RCC 7860 (cell line): Measurements from ENCODE around the gene GATA2.

Source experiments
- DNase-seq: peaks from one replicate; pipeline ENCODE4 v3.0.0-alpha.2; 2015; ENCODE audit warnings: low spot score
- FAIRE-seq: peaks from 2 replicates; lab custom pipeline; 2012; peaks lifted over from hg19 to GRCh38; lab: Jason Lieb, UNC

GATA2 gene

DNA sequence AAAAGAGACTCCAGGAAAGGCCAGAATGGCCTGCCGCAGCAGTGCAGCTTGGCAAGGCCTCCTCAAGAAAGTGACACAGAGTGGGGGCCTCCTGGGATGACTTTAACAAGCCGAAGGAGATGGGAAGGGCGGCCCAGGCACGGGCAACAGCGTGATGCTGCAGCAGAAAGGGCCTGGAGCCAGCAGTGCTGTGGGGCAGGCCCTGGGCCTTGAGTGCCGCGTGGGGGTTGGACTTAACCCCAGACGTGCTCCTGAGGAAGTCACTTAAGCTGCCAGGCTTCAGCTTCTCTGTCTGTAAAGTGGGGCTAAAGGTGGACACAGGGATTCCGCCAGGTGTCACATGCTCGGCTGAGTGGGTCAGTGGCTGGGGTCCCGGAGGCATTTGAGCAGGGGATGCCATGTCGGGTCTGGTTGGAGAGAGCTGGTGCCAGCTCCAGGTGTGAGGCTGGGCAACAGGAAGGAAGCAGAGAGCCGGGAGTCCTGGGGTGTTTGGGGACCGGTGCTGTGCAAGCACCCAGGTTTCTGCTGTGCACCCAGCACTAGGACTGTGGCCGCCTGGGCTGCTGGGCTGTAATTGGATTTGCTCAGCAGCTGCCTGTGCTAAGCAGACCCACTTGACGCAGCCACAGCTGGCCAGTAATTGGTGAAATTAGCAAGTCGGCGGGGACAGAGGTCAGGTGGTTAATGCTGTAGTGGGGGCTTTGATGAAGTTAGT is 34.1 kb downstream of the GATA2 start:
- DNase-seq, result no peak
- FAIRE-seq, result no peak

DNA sequence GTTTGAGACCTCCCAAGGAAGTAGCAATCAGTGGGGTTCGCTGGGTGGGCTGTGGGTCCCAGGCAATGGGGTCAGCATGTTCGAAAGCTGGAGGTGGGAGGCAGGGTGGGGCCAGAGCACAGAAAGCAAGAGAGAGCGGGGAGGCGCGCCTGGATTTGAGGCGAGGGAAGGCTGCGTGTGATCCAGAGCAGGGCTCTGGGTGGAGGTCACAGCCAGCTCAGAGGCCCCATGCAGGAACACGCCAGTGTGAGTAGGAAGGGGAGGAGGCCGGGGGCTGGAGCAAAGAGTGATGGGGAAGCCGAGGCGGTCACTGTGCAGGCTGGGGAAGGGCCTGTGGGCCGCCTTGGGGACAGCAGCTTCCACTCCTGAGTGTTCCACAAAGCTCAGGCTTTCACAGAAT is 35.1 kb downstream of the GATA2 start:
- no peak for DNase-seq
- no peak for FAIRE-seq

DNA sequence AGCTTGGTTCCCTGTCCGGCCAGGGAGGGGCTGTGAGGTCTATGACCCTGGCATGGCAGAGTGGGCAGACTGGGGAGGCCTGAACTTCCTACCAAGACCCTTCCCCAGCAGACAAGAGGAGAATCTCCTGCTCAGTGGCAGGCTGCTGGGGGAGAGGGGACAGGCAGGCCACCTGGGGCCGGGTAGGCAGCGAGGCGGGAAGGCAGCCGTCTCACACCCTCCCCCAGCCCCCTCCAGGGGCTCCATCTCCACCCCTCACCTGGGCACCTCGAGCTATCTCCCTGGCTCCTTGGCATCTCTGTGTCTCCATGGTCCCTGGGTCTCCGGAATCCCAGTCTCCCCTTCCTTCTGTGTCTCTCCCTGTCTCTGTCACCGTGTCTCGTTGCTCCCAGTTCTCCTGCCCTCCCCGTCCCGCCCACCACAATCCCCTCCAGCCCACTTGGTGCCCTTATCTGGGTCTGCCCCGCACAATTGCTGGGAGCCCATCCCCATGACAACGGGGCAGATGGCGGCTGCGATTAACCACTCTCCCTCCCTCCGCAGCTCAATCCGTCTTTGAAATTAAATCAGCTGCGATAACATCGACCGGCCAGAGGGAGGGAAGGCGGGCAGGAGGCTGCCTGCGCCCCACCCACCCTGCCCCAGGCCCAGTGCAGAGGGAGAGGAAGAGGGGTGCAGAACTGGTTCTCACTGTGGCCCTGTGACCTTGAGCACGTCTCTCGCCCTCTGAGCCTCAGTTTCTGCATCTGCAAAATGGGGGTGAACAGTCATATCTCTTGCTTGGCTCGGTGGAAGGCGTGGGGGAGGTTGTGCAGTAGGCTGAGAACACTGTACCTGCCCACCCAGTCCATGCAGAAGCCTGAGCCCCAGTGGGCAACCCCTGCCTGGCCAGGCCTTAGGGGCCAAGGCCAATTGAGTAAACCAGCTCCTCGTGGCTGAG is 36.0 kb downstream of the GATA2 start:
- DNase-seq (no peak), FAIRE-seq (no peak)

DNA sequence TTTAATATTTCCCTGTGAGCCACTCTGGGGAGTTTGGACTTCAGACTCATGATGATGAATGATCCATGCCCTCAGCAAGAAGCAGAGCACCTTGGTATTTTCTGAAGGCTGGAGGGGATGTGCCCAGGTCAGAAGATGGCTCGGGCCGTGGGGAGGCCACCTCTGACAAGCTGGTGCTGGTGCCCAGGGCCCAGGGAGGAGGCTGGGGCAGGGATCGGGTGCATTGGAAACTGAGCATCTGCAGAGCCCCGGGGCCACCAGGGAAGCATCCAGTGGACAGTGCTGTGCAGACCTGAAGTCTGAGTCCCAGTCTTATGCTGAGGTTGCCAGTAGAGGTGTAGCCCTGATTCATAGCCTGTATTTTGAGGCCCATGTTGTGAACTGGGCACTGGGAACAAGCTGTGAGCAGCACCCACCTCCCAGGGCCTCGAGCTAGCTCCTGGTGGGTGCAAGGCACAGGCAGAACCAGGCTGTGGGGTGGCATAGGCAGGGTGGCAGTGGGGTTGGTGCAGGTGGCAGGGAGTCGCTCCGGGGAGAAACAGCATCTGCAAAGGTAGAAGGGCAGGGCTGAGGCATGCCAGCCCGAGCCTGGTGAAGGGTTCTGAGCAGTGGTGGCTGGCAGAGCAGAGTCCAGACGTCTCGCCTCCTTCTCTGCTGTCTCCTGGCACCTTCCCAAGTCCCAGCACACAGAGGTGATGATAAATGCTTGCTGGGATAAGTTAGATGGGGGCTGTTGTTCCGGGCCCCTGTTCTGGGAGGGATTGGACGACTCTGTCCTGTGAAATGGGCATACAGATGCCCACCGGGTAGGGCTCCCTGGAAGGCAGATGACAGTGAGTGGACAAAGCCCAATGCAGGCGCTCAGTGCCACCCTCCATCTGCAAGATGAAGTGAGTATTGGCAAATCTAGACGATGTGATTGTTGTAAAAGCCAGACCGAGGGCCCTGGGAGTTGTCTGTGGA is 36.9 kb downstream of the GATA2 start:
- FAIRE-seq (no peak), DNase-seq (no peak)

GRCh38 chr3:128455116-128455515 is 37.9 kb downstream of the GATA2 start:
- no peak for FAIRE-seq

GRCh38 chr3:128454310-128454618 is 38.7 kb downstream of the GATA2 start:
- FAIRE-seq (no peak), DNase-seq (no peak)

More at GRCh38 chr3:128455116-128455515, 37.9 kb downstream of the GATA2 start:
- no peak for DNase-seq

- DNase-seq, result no peak
- FAIRE-seq, result no peak
These were observed 39.3 kb downstream of the GATA2 start for GRCh38 chr3:128453501-128454309.

- FAIRE-seq, result no peak
- DNase-seq, result no peak
These were observed 40.2 kb downstream of the GATA2 start for GRCh38 chr3:128452678-128453275.

DNA sequence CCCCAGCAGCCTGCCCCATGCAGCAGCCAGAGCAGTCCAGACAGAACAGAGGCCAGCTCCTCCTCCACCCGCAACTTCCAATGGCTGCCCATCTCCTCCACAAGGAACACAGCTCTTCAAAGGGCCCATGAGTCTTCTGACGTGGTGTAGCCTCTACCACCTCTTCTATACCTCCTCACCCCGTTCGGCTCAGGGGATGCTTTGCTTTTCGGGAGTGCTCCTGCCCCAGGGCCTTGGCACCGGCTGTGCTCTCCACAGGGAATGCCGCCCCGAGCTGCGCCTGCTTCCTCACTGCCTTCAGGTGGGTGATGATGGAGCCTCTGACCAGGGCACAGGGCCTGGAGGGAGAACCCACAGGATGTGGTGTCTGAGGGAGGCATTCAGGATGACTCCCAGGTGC is 40.9 kb downstream of the GATA2 start:
- FAIRE-seq (no peak), DNase-seq (no peak)

GRCh38 chr3:128449111-128449638 is 43.8 kb downstream of the GATA2 start:
- no peak for DNase-seq
- FAIRE-seq, result no peak

DNA sequence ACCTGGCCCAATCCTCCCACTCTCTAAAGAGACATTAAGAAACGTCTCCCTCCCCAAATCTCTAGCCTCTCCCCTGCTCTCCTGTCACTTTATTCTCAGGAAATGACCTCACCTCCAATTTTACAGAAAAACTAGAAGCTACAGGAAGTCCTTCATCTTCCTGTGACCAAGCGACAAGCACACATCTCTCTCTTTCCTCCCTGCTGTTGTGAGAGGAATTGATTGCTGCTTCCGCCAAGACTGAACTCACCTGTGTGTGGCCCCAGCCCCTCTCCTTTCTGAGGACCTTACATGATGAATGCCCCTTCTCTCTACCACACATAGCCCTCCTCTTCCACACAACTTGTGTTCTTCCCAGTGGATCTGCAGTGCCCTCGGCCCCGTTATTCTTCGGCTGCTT is 44.5 kb downstream of the GATA2 start:
- FAIRE-seq, result no peak
- no peak for DNase-seq

DNA sequence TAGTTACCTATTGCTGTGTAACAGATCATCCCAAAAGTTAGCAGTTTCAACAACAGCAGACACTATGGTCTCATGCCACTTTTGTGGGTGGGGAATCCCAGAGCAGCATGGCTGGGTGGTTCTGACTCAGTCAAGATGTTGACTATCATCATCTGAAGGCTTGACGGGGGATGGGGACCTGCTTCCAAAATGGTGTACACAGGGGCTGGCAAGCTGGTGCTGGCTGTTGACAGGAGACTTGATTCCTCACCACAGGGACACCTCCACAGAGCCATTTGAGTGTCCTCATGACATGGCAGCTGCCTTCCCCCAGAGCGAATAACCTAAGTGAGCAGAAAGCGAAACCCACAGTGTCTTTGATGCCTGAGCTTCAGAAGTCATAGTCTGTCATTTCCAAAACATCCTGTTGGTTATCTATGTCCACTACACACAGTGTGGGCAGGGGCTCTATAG is 45.4 kb downstream of the GATA2 start:
- no peak for FAIRE-seq
- peak; percentile 24 for DNase-seq

DNA sequence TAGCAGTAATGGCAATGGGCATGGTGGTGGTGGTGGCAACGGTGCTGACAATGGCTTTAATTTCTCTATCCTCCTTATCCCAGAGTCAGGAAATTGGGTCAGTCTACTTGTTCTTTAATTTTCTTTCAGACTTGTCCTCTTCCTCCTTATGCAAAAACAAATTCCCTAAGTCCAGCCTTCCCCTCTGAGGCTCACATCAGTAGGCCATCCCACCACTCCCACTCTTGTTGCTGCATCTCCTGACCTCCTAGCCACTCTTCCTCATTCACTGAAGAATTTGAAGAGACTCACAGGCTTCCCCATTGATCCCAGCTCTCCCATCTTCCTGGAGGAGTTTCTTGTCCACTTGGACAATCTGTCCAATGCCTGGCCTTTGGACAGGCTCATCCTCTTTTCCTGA is 46.2 kb downstream of the GATA2 start:
- DNase-seq (no peak), FAIRE-seq (no peak)

- no peak for DNase-seq
- no peak for FAIRE-seq
These were observed 47.6 kb downstream of the GATA2 start for GRCh38 chr3:128445357-128445756.

- no peak for FAIRE-seq
- DNase-seq, result no peak
These were observed 49.2 kb downstream of the GATA2 start for GRCh38 chr3:128443771-128444170.

- DNase-seq (no peak), FAIRE-seq (no peak)
These were observed 50.1 kb downstream of the GATA2 start for GRCh38 chr3:128442949-128443348.

DNA sequence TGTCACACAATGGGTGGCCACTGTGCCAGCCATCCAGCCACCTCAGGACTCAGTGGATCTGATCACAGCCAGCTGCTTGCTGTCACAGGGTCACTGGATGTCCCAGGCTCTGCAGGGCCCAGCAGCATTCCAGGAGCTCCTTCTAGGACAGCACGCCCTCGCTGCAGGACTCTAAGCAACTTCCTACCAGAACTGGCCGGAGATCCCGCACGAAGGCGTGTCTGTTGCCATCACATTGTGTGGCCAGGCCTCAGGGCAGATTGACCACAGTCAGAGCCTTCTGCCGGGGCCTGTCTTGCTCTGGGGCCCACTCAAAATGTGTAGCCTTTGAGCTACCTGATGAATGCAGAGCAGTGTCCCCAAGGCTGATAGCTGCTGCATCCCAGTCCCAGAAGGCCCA is 50.9 kb downstream of the GATA2 start:
- no peak for FAIRE-seq
- DNase-seq, result no peak

GRCh38 chr3:128439226-128439625 is 53.8 kb downstream of the GATA2 start:
- no peak for DNase-seq
- FAIRE-seq, result no peak

DNA sequence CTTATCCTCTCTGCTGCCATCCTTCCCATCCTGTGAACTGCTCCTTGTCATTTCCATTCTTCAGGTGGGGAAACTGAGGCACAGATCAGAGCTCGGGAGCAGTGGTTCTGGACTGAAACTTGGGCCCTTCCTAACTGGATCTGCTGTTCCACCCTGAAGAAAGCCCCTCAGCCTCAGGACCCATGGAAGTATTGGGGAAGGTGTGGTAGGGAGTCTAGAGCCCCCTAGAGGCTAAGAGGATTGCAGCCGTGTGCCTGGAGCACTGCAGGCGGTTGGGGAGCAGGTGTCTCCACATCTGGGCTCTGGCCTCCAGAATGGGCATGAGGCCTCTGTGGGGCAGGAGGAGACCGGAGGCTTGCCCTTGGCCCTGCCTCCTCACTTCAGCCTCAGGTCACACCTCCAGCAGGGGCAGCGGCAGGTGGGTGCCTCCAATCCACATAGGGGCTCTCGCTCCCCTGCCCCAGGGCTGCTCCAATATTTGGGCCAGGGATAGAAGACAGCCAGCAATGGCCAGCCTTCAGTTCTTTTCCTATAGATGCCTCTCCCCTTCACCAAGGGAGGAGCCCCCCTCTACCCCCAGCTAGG is 54.4 kb downstream of the GATA2 start:
- FAIRE-seq (no peak), DNase-seq (no peak)
